ENCODE measurements around the gene AKR1C2.
"Not testable (repeated sequence)": the region's sequence is repeated elsewhere in the genome, so short reads cannot be mapped to it uniquely, and the experiment has no call there.

Gene AKR1C2

GRCh38 chr10:5003127-5004029 is at the start of gene AKR1C2:
Gene AKR1C2, minus strand, starts transcription at chr10:5003857. Its CDS starts 22 bp downstream, at chr10:5003835.
- H3K4me3 ChIP-seq (ENCODE audit: low read length): not testable (repeated sequence)

GRCh38 chr10:5052951-5053500 is 49.4 kb upstream of the AKR1C2 start:
- H3K4me3 ChIP-seq (ENCODE audit: low read length): not testable (repeated sequence)

- no peak for TF ChIP-seq ZNF274 (IDR thresholded peaks at IDR 0.05; ENCODE audit: low read depth, low read length)
- H3K4me3 ChIP-seq (ENCODE audit: low read length): no peak overlapping the region
Measured at GRCh38 chr10:5047912-5048628, 44.4 kb upstream of the AKR1C2 start.

- not testable (repeated sequence) for H3K4me3 ChIP-seq (ENCODE audit: low read length)
Measured at GRCh38 chr10:5047055-5047454, 43.4 kb upstream of the AKR1C2 start.

GRCh38 chr10:5046410-5046809 is 42.8 kb upstream of the AKR1C2 start:
- TF ChIP-seq ZNF274 (IDR thresholded peaks at IDR 0.05; ENCODE audit: low read depth, low read length): no peak
- no peak overlapping the region for H3K4me3 ChIP-seq (ENCODE audit: low read length)

GRCh38 chr10:5045095-5045494 is 41.4 kb upstream of the AKR1C2 start:
- TF ChIP-seq ZNF274 (IDR thresholded peaks at IDR 0.05; ENCODE audit: low read depth, low read length): no peak
- H3K4me3 ChIP-seq (ENCODE audit: low read length): no peak overlapping the region

- no peak for TF ChIP-seq ZNF274 (IDR thresholded peaks at IDR 0.05; ENCODE audit: low read depth, low read length)
- H3K4me3 ChIP-seq (ENCODE audit: low read length): no peak overlapping the region
Measured at GRCh38 chr10:5043716-5044115, 40.1 kb upstream of the AKR1C2 start.

GRCh38 chr10:5042922-5043321 is 39.3 kb upstream of the AKR1C2 start:
- no peak for TF ChIP-seq ZNF274 (IDR thresholded peaks at IDR 0.05; ENCODE audit: low read depth, low read length)
- H3K4me3 ChIP-seq (ENCODE audit: low read length): no peak overlapping the region

GRCh38 chr10:5041471-5042023 is 37.9 kb upstream of the AKR1C2 start:
- TF ChIP-seq ZNF274 (IDR thresholded peaks at IDR 0.05; ENCODE audit: low read depth, low read length): no peak
- H3K4me3 ChIP-seq (ENCODE audit: low read length): no peak overlapping the region

GRCh38 chr10:5040781-5041470 is 37.3 kb upstream of the AKR1C2 start:
- no peak overlapping the region for H3K4me3 ChIP-seq (ENCODE audit: low read length)
- no peak for TF ChIP-seq ZNF274 (IDR thresholded peaks at IDR 0.05; ENCODE audit: low read depth, low read length)

- no peak for TF ChIP-seq ZNF274 (IDR thresholded peaks at IDR 0.05; ENCODE audit: low read depth, low read length)
- no peak overlapping the region for H3K4me3 ChIP-seq (ENCODE audit: low read length)
Measured at GRCh38 chr10:5040010-5040673, 36.5 kb upstream of the AKR1C2 start.

- TF ChIP-seq ZNF274 (IDR thresholded peaks at IDR 0.05; ENCODE audit: low read depth, low read length): no peak
Measured at GRCh38 chr10:5038733-5039132, 35.1 kb upstream of the AKR1C2 start.

GRCh38 chr10:5038101-5038500 is 34.4 kb upstream of the AKR1C2 start:
- no peak overlapping the region for H3K4me3 ChIP-seq (ENCODE audit: low read length)
- no peak for TF ChIP-seq ZNF274 (IDR thresholded peaks at IDR 0.05; ENCODE audit: low read depth, low read length)

More at GRCh38 chr10:5038733-5039132, 35.1 kb upstream of the AKR1C2 start:
- H3K4me3 ChIP-seq (ENCODE audit: low read length): no peak overlapping the region

GRCh38 chr10:5036511-5036910 is 32.9 kb upstream of the AKR1C2 start:
- no peak for TF ChIP-seq ZNF274 (IDR thresholded peaks at IDR 0.05; ENCODE audit: low read depth, low read length)
- H3K4me3 ChIP-seq (ENCODE audit: low read length): no peak overlapping the region

Data from GM08714 (cell line).